ENCODE results near the gene ABLIM3.

The ABLIM3 gene

DNA sequence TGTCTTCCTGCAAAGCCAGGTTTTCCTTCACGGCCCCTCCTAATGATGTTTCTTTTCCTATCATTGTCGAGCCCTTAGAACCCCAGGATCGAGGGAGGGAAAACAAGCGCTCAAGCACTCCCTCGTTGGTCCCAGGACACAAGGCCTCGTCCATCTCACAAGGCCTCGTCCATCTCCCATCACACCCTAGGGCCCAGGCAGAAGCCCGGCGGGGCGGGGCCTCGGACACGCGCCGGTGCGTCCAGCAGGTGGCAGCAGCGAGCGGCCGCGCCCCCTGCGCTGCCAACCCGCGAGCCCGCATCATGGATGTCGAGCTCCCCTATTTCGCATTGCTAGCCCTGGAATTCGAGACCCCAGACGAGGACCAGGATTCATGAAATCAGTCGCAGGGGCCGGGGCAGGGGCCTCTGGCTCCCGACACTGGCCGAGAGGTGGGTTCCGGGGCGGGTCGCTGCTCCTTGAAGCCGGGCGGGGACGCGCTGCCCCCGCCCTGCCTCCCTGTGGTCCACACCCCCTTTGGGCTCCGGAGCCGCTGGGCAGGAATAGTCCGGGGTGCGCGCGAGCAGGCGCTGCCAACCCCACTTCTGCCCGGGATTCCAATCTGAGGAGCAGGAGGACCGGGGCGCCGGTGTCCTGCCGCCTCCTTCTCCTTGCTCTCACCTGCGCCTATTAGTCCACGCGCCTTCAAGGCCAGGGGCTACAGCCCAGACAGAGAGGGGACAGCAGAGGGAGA, at the start of gene ABLIM3:
TSS of gene ABLIM3 (plus strand) at position 270 of the 733 bp plus-strand sequence. CDS start 603 bp downstream, outside the sequence.
- DNase-seq: peak; percentile 74

DNA sequence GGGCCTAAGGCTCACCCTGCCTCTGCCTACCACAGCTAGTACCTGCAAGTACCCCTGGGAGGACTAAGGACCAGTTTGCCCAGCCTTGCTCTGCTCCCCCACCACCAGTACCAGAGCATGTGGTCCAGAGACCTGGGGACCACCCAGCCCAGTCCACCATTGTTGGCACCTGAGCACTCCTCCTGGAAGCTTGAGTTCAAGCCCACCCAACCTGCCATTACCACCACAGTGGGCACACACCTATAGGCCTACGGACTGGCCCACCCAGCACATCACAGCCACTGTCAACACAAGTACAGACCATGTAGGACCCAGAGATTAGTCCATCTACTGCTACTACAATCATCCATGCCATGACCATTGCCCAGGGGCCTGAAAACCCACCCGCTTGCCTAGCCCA, 47.7 kb upstream of the ABLIM3 start:
- no peak for DNase-seq

DNA sequence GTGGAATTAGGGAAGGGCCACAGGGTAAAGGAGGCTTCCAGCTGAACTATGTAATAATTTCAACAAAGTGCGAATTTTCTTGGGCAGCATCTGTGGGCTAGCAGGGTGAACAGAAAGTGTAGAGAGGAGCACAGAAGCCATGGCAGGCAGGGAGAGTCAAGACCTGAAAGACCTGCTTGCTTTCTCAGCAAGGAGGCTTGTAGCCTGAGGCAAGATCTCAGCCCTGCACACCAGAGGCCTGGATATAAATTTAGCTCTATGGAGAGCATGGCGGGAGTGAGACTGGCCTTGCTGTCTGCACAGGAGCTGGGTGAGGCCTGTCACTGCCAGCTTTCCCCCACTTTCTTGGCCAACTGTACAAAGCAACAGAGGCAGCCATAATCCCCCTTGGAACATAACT, 46.3 kb upstream of the ABLIM3 start:
- DNase-seq: no peak

DNA sequence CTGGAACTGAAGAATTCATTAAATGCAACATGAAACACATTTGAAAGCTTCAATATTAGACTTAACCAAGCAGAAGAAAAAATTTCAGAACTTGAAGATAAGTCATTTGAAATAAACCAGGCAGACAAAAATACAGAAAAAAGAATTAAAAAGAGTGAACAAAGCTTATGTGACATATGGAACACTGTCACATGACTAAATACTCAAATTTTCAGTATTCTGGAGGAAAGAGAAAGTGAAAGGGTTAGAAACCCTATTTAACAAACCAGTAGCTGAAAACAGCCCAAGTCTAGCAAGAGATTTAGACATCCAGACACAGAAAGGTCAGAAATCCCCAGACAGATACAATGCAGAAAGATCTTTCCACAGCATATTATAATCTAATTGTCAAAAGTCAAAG, 41.4 kb upstream of the ABLIM3 start:
- DNase-seq: no peak

DNA sequence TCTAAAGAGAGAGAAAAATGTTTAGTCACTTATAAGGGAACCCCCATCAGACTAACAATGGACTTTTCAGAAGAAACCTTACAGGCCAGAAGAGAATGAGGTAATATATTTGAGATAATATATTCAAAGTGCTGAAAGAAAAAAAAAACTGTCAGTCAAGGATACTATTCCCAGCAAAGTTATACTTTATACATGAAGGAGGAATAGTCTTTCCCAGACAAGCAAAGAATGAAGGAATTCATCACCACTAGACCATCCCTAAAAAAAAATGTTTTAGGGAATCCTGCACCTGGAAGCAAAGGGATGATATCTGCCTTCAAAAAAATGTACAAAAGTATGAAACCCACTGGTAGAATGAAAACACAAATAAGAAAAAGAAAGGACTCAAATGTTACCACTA, 41.0 kb upstream of the ABLIM3 start:
- DNase-seq: no peak

DNA sequence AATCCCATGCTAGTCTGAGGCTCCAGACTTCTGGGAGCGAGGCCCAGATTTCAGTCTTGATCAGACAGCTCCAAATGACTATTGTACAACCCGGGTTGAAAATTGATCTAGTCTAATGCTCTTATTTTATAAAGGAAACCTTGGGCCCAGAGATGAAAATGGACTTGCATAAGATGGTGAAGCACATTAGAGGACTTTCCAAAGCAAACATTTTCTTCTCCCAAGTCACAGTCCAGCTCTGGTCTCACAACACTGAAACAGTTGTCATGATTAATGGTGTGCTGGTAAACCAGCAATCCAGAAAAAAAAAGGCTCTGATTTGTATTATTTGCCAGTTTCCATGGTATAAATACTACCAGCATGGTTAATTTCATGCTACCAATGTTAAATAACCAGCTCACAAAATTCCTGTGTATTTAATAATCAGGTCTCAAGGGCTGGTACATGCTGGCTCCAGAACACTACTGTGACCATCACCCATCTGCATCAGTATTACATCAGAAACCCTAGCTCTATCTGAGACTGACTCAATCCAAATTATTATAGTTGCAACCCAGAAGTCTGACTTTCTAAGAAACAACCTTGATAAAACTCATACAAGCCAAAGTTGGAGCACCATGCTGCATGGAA, 32.5 kb upstream of the ABLIM3 start:
- no peak for DNase-seq

DNA sequence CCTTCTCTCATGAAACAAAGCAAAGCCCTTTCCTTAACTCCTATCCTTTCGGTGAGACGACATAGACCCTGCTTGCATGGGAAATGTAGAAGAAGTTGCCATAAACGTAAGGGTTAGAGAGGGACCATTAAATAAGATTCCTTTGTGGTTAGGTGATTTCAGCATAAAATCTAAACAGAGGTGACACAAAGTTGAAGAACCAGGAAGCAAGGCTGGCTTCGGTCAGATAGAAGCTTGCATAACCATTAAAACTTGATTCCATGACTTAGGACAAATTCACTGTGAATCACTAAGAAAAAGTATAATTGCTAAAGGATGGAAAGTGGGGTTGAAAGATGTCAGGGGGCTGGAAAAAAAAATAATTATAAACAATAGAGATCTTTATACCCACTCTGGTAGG, 30.9 kb upstream of the ABLIM3 start:
- no peak for DNase-seq

DNA sequence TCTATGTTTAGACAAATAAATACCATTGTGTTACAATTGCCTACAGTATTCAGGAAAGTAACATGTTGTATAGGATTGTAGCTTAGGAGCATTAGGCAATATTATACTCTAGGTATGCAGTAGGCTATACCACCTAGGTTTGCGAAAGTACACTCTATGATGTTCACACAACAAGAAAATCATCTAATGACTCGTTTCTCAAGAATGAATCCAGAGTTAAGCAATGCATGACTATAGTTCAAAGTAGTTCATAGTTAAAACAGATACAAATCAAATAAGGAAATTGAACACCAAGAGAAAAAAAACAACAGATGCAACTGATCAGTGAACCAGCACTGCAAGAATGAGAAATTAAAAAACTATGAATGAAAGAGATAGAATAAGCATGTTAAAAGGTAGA, 27.6 kb upstream of the ABLIM3 start:
- DNase-seq: no peak

DNA sequence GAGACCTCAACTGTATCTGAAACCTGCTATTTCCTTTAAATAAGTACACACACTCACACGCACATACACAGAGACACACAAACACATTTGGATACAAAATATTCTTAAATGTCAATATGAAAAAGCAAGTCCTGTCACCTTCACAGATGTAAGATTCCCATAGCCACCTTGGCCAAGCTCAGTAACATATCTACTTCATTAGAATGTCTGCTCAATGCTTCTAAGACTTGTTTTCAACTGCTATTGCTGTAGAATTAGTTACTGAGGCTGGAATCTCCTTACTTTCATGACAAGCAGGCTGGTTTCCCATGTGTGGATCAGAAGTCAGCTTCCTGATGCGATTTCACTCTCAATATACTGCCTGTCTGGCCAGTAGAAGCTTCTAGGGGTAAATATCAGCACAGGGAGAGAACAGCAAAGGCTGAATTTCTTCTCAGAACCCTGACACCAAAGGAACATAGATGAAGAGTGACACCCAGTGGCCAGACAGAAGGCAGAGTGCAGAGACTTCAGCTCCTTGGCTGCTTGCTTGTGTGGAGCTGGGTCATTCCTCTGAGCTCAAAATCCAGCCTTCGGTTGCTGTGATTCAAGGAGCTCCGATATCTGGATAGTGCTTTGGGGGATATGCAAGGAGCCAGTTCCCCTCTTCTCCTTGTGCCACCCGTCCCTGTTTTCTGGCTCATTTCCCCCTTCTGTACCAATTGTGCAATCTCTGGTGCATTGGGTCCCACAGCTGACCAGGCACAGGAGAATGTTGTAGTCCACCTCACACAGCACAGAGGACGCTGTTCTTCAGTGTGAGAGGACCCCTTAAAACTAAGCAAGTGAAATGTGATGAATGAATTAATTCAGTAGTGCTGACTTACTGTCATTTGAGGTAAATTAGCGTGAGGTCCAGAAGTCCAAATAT, 26.6 kb upstream of the ABLIM3 start:
- DNase-seq: peak; percentile 50

DNA sequence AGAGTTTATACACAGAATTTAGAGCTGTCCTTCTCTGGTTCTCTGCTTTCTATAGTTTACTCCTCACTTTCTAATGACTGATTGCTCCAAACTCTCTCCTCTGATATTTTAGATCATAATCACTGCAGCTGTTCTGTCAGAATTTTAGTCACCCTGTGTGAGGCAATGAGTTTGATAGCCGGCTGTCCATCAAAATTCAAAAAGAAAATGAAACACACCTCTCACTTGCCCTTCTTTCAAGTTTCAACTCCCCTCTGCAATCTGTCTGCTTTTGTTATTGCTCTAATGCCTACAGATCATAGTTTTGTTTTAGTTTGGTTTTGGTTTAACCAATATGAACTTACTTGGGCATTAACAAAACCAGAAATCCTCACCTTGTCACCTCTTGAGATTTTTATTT, 23.3 kb upstream of the ABLIM3 start:
- no peak for DNase-seq

DNA sequence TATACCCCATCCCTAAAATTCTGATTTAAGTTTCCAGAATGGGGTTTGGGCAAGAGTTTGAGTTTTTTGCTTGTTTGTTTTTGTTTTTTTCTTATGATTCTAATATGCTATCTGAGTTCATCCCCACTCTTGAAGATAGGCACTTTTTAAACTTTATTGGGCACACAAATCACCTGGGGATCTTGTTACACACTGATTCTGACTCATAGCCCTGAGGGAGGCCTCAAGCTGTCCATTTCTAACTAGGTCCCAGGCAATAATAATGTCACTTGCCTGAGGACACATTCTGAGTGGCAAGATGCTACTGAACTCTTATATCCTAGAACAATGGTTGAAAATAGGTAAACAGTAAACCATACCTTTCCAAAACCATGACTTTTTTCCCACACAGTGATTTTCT, 22.8 kb upstream of the ABLIM3 start:
- no peak for DNase-seq

DNA sequence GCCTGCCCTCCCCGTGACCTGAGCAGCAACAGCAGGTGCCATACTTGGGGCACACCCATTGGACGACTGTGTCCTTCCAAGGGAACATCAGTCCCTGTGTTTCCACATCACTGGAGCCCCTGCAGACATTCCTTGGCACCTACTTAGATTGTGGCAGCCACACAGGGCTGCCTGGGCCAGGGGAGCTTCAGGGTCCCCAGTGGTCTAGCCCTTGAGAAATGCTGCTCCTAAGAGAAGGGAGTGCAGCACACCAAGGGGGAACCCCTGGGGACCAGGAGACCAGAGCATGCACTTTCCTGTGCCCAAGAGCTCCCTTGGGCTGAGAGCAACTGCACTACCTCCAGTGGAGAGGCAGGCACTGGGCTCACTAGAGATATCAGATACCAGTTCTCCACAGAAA, 20.1 kb upstream of the ABLIM3 start:
- DNase-seq: no peak

DNA sequence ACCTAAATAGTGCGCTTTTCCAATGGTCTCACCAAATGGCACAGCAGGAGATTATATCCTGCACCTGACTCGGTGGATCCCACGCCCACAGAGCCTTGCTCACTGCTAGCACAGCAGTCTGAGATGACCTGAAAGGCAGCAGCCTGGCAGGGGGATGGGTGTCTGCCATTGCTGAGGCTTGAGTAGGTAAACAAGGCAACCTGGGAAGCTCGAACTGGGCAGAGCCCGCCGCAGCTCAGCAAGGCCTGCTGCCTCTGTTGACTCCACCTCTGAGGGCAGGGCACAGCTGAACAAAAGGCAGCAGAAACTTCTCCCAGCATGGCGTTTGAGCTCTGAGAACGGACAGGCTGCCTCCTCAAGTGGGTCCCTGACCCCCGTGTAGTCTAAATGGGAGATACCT, 18.1 kb upstream of the ABLIM3 start:
- DNase-seq: no peak

DNA sequence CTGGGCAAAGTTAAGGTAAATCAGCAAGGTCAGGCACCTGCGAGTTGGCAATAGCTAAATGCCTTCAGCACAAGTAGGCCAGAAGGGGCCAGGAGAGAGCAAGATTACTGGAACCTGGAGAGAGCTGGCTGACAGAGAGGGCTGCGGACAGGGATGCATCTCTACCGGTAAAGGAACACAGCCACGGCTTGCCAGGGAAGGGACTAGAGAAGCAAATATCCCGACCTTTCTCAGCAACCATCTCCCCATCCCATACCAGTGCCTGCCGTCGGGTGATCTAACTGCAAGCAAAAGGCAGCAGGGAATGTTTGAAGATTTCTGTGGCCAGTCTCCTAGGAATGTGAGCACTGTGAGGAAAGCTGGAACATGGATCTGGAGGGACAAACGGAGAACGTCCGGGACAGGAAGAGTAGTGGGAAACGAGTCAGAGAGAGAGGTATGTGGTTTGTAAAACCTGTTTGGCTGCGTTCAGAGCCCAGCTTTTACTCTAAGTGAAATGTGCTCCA, 15.9 kb upstream of the ABLIM3 start:
- DNase-seq: no peak

DNA sequence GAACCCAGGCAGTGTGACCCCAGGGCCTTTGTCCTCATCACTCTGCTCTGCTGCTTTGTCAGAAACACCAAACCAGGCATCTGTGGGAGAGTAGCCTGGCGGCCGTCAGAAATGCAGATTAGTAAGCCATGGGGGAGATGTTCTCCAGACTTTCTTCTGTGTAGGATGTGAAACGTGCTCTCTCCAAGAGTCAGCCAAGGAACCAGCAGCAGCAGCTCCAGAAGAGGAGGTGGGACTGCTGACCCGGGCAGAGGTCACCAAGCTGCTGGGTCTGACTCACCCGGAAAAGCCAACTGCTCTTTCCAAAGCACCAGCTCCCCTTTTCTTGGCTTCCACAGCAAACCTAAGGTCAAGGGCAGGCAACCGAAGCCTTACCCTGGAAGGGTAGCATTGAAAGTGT, 14.4 kb upstream of the ABLIM3 start:
- DNase-seq: no peak

DNA sequence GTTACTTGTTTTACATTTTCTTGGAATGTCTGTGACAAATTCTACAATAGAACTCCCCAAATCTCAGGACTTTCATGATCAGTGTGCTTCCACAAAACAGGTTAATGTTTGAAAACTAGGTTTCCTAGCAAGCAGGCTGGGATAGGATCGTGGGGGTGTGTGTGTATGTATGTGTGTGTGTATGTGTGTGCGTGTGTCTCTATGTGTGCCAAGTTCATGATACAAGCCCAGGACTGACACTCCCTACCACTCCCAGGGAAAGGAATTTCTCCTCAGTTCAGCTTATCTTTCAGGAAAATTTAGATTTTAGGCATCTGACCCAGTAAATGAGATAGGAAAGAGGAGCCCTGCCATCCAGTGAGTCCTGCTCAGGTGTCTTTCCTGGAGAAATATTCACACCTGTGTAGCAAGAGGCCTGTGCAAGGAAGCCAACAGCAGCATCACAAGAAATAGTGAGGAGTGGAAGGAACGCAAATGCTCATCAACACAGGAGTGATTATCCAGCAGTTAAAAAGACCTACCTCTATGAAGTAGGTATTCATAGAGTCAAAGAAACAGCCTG, 13.8 kb upstream of the ABLIM3 start:
- no peak for DNase-seq

DNA sequence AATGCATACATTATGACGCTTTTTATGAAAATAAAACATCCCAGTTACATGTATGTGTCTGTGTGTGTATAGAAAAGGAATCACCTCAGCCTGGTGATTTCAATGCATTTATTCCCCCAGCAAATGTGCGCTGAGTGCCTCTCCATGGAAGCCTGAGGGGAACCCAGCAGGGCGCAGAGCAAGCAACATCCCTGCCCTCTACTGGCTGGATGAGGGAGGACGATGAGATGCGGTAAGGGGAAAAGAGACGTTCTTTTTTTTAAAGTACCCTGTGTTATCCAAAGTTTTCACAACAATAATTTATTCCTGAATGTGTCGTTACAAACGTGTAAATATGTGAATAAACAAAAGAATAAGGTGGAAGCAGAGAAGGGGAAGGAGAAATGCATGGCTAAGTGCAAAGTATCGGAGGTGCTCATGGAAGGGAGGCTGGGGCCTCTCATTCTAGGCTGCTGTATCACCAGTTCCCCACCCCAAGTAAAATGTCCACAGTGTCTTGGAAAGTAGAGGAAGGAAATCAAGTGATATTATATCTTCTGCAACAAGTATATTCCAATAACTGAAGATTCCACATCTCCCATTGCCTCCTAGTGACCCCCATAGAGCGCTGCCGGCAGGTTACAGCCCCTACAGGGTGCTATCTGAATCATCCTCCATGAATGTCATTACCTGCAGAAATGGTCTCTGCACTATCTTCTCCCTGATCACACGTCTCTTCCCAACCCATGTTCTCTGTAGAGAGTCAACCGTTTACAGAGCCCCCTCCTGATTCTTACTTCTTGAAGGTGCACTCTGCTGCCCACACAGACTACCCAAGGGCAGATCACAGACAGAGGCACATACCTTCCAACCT, 13.0 kb upstream of the ABLIM3 start:
- DNase-seq: no peak

DNA sequence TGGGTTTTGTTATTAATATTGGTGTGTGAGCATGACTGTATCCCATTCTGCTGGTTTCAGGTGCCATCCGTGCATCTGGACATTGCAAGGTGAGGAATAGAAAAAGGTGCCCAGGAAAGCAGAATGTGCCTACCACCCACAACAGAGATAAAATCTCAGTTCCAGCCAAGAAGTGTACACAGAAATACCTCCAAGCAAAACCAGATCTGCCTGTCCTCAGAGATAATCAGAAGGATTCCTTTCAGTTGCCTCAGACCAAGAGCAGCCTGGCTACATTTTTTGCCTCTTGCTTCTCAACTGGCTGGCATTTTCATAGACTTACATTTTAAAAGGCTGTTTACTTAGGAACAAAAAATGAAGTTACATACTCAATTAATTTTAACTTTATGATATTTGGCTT, 12.1 kb upstream of the ABLIM3 start:
- DNase-seq: no peak

DNA sequence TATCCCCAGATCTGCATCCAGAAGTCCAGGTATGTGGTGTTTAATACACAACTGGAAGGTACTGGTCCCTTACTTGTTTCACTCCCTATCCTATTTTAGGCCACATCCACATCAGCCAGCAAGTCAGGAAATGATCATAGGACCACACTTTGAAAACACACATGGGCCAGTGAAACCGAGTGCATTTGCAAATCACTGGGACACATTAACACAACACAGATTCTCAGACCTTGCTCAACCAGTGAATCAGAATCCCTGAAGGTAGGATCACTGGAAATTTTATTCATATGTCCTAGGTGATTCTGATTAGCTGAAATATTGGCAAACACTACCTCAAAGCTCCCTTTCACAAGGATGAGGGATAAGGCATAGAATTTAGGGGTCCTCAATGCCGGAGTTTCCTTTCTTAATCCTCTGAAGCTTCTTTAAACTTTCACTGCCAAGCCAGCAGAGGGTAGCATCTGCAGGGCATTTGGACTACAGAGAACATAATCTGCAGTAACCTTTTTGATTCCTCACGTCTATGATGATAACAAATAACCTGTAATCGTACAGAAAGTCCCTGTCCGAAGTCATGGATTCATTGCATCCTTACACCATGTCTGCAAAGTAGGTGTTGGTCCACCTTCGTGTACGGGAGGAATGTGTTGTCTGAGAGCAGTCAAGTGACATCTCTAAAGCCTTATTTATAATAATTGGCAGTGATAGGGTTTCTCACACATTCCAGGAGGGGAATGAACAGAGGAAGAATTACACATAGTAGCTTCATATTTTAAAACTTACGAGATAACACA, 11.0 kb upstream of the ABLIM3 start:
- no peak for DNase-seq

DNA sequence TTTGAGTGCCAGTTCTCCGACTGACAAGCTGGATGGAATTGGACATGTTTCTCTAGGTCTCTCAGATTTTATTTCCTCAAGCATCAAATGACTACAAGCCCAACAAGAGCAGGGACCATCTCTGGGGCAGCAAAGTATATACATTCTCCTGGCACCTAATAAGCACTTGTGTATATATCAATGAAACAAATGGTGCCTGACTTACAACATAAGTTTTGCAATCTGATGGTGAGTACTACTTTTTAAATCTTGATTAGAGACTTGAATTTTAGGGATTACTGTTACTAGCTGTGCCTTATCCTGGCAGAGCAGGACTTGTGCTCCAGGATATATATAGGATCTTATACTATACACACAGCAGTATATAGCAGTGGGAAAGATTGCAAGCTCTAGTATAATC, 8.8 kb upstream of the ABLIM3 start:
- DNase-seq: no peak
